ENCODE results near the gene MSH5. TPM values are rescaled to one million over a fixed set of nuclear protein-coding genes. Genes with fewer than 3 reads are reported as not detected.

The MSH5 gene
- total RNA-seq, 1 experiment from 2014 or later = 51.0 TPM

DNA sequence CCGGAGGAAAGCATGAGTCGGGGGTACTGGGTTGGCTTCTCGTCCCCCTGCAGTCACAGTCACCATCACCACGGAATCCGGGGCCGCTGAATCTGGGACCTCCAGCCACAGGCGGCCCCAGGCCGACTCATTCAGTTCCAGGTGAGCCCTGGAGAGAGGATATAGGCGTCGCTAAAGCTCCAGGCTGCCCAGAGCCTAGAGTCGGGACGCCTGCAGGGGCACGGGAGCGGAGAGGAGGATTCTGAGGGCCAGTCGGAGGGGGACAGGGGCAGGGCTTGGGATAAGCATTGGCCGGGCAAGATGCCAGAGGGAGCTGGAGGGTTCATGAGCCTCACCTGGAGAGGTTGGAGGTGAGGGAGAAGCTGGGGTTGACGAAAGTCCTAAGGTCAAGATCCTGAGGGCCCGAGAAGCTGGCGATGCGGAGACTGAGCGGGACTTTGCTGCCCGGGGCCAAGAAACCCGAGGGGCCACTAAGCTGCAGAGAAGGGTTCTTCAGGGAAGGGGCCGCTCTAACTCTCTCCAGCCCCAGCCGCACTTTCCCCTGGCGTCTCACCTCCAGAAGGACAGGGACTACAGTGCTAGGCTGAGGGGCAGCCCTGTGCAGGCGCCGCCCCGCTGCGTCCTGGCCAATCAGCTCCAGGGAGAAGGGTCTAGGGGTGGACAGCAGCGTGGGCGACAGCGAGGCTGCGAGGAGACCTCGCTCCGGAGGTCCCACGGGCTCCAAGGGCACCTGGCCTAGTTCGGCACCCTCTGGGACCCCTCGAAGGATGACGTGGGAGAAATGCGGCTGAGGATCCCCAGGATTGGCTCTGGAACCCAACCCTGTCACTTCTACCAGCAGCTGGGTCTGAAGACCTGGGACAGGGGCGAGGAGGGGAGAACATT lies 26.3 kb downstream of the MSH5 start:
- H3K9me3 Mint-ChIP-seq (ENCODE audit: unreplicated experiment) = no peaks in the 10 kb centered on the region
- Histone ChIP-seq H3K36me3 (ENCODE audit: control insufficient read depth, insufficient read depth, low read length) (0 out of 2 replicates have a peak, but pooled peaks cover 1% of the 10 kb centered on the region), H3K4me1 (peaks cover 14% of the 10 kb centered on the region), H3K27me3 (replicated peaks; ENCODE audit: control insufficient read depth, insufficient read depth, low read length) (no peaks in the 10 kb centered on the region), H3K4me3 (ENCODE audit: low read depth, low read length) (no peak overlapping the region), H3K9me3 (no peaks in the 10 kb centered on the region)
- no peak for TF ChIP-seq CTCF (IDR thresholded peaks at IDR 0.05; ENCODE audit: insufficient read depth in 1 of 2, low read depth in 1 of 2, low read length in 1 of 2, severe bottlenecking in 1 of 2, unreplicated experiment in 1 of 2)
- no peak overlapping the region for H3K27ac Mint-ChIP-seq (ENCODE audit: unreplicated experiment)
- CTCF ChIA-PET = interaction anchor here (0.7 kb wide), 1 partner anchor 36 kb away, joined by 3 read pairs; no protein-coding TSS in a partner anchor
- BruUV-seq (replicated peaks) = no TSS peak
- no peak for DNase-seq
- H3K27me3 Mint-ChIP-seq (ENCODE audit: insufficient read depth, unreplicated experiment) = no peaks in the 10 kb centered on the region
- H3K4me1 Mint-ChIP-seq (ENCODE audit: low read depth, unreplicated experiment) = peaks cover 18% of the 10 kb centered on the region
- POLR2A ChIA-PET = no interaction called here
- no peak overlapping the region for H3K4me3 Mint-ChIP-seq (ENCODE audit: unreplicated experiment)
- intact Hi-C loops (cut with micrococcal nuclease; ENCODE audit: unreplicated experiment) = no loop called here
- peaks cover 9% of the 10 kb centered on the region for H3K36me3 Mint-ChIP-seq (ENCODE audit: insufficient read depth, unreplicated experiment)

DNA sequence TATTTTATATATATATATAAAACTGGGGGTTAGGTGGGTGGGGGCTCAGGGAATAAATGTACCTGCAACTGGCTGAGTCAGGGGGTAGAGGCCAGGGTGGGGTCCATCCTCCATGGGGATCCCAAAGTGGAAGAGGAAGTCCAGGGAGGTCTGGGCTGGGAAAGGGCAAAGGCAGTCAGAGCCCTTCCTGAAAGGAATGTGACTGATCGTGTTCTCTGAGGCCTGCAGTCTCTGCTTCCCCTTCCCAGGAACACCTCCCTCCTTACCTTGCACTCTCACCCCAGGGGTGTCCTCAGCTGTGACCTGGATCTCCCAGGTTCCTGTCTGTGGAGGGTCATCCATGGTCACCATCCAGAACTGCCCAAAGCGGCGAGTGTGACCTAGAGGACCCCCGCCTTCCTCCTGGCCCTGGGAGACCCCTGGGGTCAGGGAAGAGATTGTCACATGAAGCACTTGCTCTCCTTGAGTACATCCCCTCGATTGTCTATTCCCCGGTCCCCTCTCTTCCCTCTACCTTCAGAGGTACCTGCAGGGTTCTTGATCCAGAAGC lies 27.4 kb downstream of the MSH5 start:
- H3K27me3 Mint-ChIP-seq (ENCODE audit: insufficient read depth, unreplicated experiment) = no peaks in the 10 kb centered on the region
- no TSS peak for BruUV-seq (replicated peaks)
- H3K9me3 Mint-ChIP-seq (ENCODE audit: unreplicated experiment) = no peaks in the 10 kb centered on the region
- peaks cover 14% of the 10 kb centered on the region for H3K4me1 ChIP-seq
- H3K4me3 Mint-ChIP-seq (ENCODE audit: unreplicated experiment) = no peak overlapping the region
- no peak overlapping the region for H3K4me3 ChIP-seq (ENCODE audit: low read depth, low read length)
- CTCF ChIA-PET = interaction anchor here (0.7 kb wide), 2 partner anchors 18 to 80 kb away, joined by 6 to 8 read pairs; no protein-coding TSS in a partner anchor
- POLR2A ChIA-PET = no interaction called here
- peaks cover 18% of the 10 kb centered on the region for H3K4me1 Mint-ChIP-seq (ENCODE audit: low read depth, unreplicated experiment)
- no peak for TF ChIP-seq CTCF (IDR thresholded peaks at IDR 0.05; ENCODE audit: insufficient read depth in 1 of 2, low read depth in 1 of 2, low read length in 1 of 2, severe bottlenecking in 1 of 2, unreplicated experiment in 1 of 2)
- H3K27me3 ChIP-seq (replicated peaks; ENCODE audit: control insufficient read depth, insufficient read depth, low read length) = no peaks in the 10 kb centered on the region
- H3K36me3 Mint-ChIP-seq (ENCODE audit: insufficient read depth, unreplicated experiment) = peaks cover 9% of the 10 kb centered on the region
- H3K36me3 ChIP-seq (ENCODE audit: control insufficient read depth, insufficient read depth, low read length) = 0 out of 2 replicates have a peak, but pooled peaks cover 1% of the 10 kb centered on the region
- no peaks in the 10 kb centered on the region for H3K9me3 ChIP-seq
- intact Hi-C loops (cut with micrococcal nuclease; ENCODE audit: unreplicated experiment) = no loop called here
- DNase-seq = no peak
- no peak overlapping the region for H3K27ac Mint-ChIP-seq (ENCODE audit: unreplicated experiment)

Data from Caco-2 (cell line).